GM18519 (cell line): ENCODE data around the gene TRAPPC13.
"Not testable (repeated sequence)": the region's sequence is repeated elsewhere in the genome, so short reads cannot be mapped to it uniquely, and the experiment has no call there.

Experiments
- ATAC-seq: cut with Tn5 transposase; IDR thresholded peaks from one replicate; pipeline ENCODE4 v1.9.1; 2021; ENCODE audit warnings: mild to moderate bottlenecking, moderate library complexity; ENCODE audit not compliant: unreplicated experiment, low FRiP score

The TRAPPC13 gene

GRCh38 chr5:65674749-65675148 is 49.9 kb downstream of the TRAPPC13 start:
- no peak for ATAC-seq

GRCh38 chr5:65676056-65676455 is 51.2 kb downstream of the TRAPPC13 start:
- not testable (repeated sequence) for ATAC-seq

GRCh38 chr5:65682148-65682547 is 57.3 kb downstream of the TRAPPC13 start:
- no peak for ATAC-seq

- ATAC-seq, result no peak
These were observed 68.3 kb downstream of the TRAPPC13 start for GRCh38 chr5:65693121-65693520.

- no peak for ATAC-seq
These were observed 70.4 kb downstream of the TRAPPC13 start for GRCh38 chr5:65695162-65695755.

GRCh38 chr5:65695896-65696295 is 71.1 kb downstream of the TRAPPC13 start:
- ATAC-seq, result no peak

GRCh38 chr5:65696892-65697291 is 72.1 kb downstream of the TRAPPC13 start:
- no peak for ATAC-seq

- no peak for ATAC-seq
These were observed 74.5 kb downstream of the TRAPPC13 start for GRCh38 chr5:65699338-65699737.

GRCh38 chr5:65702036-65702435 is 77.2 kb downstream of the TRAPPC13 start:
- no peak for ATAC-seq

- no peak for ATAC-seq
These were observed 79.9 kb downstream of the TRAPPC13 start for GRCh38 chr5:65704621-65705239.

- ATAC-seq, result no peak
These were observed 82.8 kb downstream of the TRAPPC13 start for GRCh38 chr5:65707663-65708062.

GRCh38 chr5:65708145-65708544 is 83.3 kb downstream of the TRAPPC13 start:
- ATAC-seq, result no peak
